Stomach (tissue), 9 donors: Measurements from ENCODE around the gene AMOTL2. TPM values are rescaled to one million over a fixed set of nuclear protein-coding genes. Genes with fewer than 3 reads are reported as not detected.

Experiments used
- DNase-seq, 2 donors: peaks; one replicate each; pipeline versions ENCODE4 v3.0.0 to v3.0.0-alpha.2; 2013 to 2019
- H3K27ac ChIP-seq, 5 donors: fragments of 200-600 bp in 4 of 5; sonication (generic) in 4 of 5; one replicate each; pipeline ENCODE4 v1.5.1; 2013 to 2019; ENCODE audit warnings: mild to moderate bottlenecking in 1 of 5, moderate library complexity in 1 of 5
- H3K27me3 ChIP-seq, 3 donors: fragments of 200-600 bp; sonication (generic); one replicate each; pipeline ENCODE4 v1.5.1; 2017 to 2019; ENCODE audit warnings: mixed run types in 1 of 3
- H3K36me3 ChIP-seq, 4 donors: fragments of 200-600 bp; sonication (generic); 1 replicate in 3 of 4; 2 replicates in 1 of 4; pipeline ENCODE4 v1.5.1; 2016 to 2019
- H3K4me1 ChIP-seq, 4 donors: fragments of 200-600 bp; sonication (generic); one replicate each; pipeline ENCODE4 v1.5.1; 2016 to 2019
- H3K4me3 ChIP-seq, 4 donors: fragments of 200-600 bp; sonication (generic) in 3 of 4; one replicate each; pipeline ENCODE4 v1.5.1; 2016 to 2019; ENCODE audit warnings: mild to moderate bottlenecking in 1 of 4
- H3K9me3 ChIP-seq, 4 donors: fragments of 200-600 bp; sonication (generic); one replicate each; pipeline ENCODE4 v1.5.1; 2016 to 2019
- EP300 ChIP-seq: sonication (generic); formaldehyde crosslinking; IDR thresholded peaks from one replicate; pipeline ENCODE4 v1.6.1; 2017; ENCODE audit warnings: antibody characterized with exemption
- POLR2A ChIP-seq, 4 donors: fragments of 450-650 bp; IDR thresholded peaks; one replicate each; pipeline ENCODE4 v1.6.1; 2016; ENCODE audit warnings: antibody characterized with exemption in 4 of 4, control low read depth in 2 of 4, mild to moderate bottlenecking in 1 of 4, moderate library complexity in 1 of 4
- POLR2AphosphoS5 ChIP-seq, 3 donors: sonication (generic); formaldehyde crosslinking; IDR thresholded peaks; one replicate each; pipeline ENCODE4 v1.6.1; 2016; ENCODE audit warnings: antibody characterized with exemption in 3 of 3
- WGBS, 5 donors: extraction: QIAGEN DNeasy Blood & Tissue Kit in 3 of 5; methylation state at CpG; one replicate each; pipeline versions ENCODE4 v1.1.5 to v1.1.7; 2013 to 2018; 5-methylcytosine and 5-hydroxymethylcytosine counted together
- intact Hi-C: fragments of 100-400 bp; cut with DNase I; formaldehyde crosslinking; loops from one replicate; pipeline ENCODE4 v1.15.1; 2023; ENCODE audit warnings: low total_unique reads
- polyA plus RNA-seq, 3 donors: library from polyadenylated mRNA; stranded (reverse); fragments of 200-250 nt; gene quantifications; one replicate each; pipeline ENCODE4 v1.2.3, GENCODE V29; 2013
- total RNA-seq, 5 donors: library from RNA; depleted of rRNA; stranded (reverse); fragments of >200 nt; gene quantifications; one replicate each; pipeline versions ENCODE4 v1.1.0 to v1.2.3, GENCODE V29; 2014 to 2016
- TF ChIP-seq, protein P1 (sequence below), 7 experiments: fragments of 450-650 bp in 4 of 7; fragments of 200-600 bp in 3 of 7; sonication (generic) in 3 of 7; IDR thresholded peaks; one replicate each; pipeline ENCODE4 v1.5.1; 2016 to 2019; ENCODE audit warnings: antibody characterized with exemption in 7 of 7, control low read depth in 2 of 7, mild to moderate bottlenecking in 1 of 7
- donor health status: healthy with polysubstance abuse.
- donor health status: Bipolar disorder and iron deficiency.
- donor health status: healthy.

The AMOTL2 gene
- total and polyA plus RNA-seq, 8 donors, result 10.6 to 782 (median 37.0) TPM

DNA sequence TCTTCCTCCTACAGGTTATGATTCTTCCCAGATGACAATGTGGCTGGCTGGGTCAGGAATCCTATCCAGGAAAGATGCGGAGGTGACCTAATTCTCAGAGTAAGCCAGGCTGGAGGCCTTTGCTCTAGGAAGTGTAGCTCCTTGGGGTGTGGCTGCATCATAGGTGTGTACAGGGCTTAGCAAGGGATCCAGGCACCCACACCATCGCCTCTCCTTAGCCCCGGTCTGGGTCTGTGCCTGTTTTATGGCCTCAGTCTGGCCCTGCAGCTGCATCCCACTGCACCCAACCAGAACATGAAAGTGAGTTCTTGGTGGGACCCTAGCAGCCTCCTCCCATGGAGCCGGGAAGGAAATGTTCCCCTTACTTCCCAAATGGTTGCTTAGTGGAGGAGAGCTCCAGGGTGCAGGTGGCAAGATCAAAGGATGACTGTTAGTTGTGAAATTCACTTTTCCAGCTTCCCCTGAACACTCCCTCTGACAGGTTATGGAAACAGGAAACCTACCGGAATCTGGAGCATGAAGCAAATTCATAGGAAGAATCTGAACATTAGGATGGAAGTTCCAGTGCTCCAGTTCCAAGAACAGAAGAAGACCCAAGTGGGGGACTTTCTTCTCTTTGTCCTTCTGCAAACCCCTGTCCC lies 2.7 kb upstream of the AMOTL2 start:
- intact Hi-C loops, result loop anchor here (5.0 to 10.0 kb wide), 2 partner anchors 65 to 98 kb away; no protein-coding TSS in a partner anchor
- H3K4me3 ChIP-seq, result no peak overlapping the region
- TF ChIP-seq POLR2A (IDR thresholded peaks at IDR 0.05), result no peak
- TF ChIP-seq POLR2AphosphoS5 (IDR thresholded peaks at IDR 0.05), result no peak
- no peak for TF ChIP-seq EP300
- TF ChIP-seq, protein P1, sequence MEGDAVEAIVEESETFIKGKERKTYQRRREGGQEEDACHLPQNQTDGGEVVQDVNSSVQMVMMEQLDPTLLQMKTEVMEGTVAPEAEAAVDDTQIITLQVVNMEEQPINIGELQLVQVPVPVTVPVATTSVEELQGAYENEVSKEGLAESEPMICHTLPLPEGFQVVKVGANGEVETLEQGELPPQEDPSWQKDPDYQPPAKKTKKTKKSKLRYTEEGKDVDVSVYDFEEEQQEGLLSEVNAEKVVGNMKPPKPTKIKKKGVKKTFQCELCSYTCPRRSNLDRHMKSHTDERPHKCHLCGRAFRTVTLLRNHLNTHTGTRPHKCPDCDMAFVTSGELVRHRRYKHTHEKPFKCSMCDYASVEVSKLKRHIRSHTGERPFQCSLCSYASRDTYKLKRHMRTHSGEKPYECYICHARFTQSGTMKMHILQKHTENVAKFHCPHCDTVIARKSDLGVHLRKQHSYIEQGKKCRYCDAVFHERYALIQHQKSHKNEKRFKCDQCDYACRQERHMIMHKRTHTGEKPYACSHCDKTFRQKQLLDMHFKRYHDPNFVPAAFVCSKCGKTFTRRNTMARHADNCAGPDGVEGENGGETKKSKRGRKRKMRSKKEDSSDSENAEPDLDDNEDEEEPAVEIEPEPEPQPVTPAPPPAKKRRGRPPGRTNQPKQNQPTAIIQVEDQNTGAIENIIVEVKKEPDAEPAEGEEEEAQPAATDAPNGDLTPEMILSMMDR (IDR thresholded peaks at IDR 0.05), result no peak
- peaks cover 0 to 27% (median 0%) of the 10 kb centered on the region in 3 donors for H3K27me3 ChIP-seq
- no peak overlapping the region for H3K27ac ChIP-seq
- peak in 1 of 2 donors; percentile 33 for DNase-seq
- no peaks in the 10 kb centered on the region for H3K9me3 ChIP-seq
- 61 to 80% (median 75%) methylated on average over 5 of the region's 5 CpGs for WGBS, 5 donors
- H3K36me3 ChIP-seq, result no peaks in the 10 kb centered on the region
- peaks cover 27 to 51% (median 41%) of the 10 kb centered on the region in 4 donors for H3K4me1 ChIP-seq

GRCh38 chr3:134376385-134376765 lies 2.1 kb upstream of the AMOTL2 start:
- Histone ChIP-seq H3K4me1 (peaks cover 29 to 51% (median 43%) of the 10 kb centered on the region in 4 donors), H3K4me3 (no peak overlapping the region), H3K9me3 (no peaks in the 10 kb centered on the region), H3K27ac (no peak overlapping the region), H3K27me3 (peaks cover 0 to 27% (median 0%) of the 10 kb centered on the region in 3 donors), H3K36me3 (peaks cover under 1 to 2% (median 1%) of the 10 kb centered on the region in 4 donors)
- intact Hi-C loops, result loop anchor here (5.0 to 10.0 kb wide), 2 partner anchors 64 to 98 kb away; no protein-coding TSS in a partner anchor
- TF ChIP-seq, protein P1 (IDR thresholded peaks at IDR 0.05), result no peak
- TF ChIP-seq EP300 (no peak), POLR2A (IDR thresholded peaks at IDR 0.05) (no peak), POLR2AphosphoS5 (IDR thresholded peaks at IDR 0.05) (no peak)
- 89 to 96% (median 92%) methylated on average over 4 of the region's 4 CpGs for WGBS, 5 donors
- no peak for DNase-seq

DNA sequence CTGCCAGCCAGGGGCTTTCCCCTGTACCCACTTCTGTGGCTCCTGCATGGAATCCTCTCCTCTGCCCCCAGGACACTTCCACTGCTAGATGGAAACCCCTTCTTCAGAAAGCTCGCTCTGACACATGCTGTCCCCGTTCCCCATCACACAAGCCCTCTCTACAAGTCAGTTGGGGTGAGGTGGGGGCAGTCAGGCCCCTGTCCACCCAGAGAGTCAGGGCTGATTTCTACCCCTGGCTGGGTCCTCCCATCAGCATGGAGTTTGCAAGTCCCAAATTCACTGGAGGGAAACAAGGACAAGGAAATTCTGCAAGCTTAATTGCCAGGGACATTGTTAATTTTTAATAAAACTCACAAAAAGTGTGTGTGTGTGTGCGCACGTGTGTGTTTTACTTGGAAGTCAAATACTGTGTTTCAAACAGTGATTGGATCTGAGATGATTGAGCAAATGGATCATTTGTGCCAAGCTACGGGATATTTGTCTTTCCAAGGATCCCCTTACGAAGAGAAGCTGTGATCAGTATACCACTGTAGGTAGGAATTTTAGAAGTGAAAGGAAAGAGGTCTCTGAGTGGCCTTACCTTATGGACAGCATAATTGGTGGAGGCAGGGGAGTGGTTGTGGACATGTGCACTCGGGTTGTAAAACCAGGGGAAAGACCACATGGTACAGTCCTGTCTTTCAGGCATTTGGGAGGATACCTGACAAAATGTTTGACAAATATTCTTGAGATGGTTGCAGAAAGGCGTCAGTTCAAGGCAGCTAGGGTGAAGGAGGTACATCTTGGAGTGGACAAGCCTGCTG lies 1.5 kb upstream of the AMOTL2 start:
- Histone ChIP-seq H3K36me3 (peaks cover 6 to 8% (median 7%) of the 10 kb centered on the region in 4 donors), H3K27ac (peak overlapping the region; percentile 93 to 100 (median 98)), H3K9me3 (no peaks in the 10 kb centered on the region), H3K27me3 (peaks cover 0 to 27% (median 0%) of the 10 kb centered on the region in 3 donors), H3K4me1 (peaks cover 33 to 52% (median 46%) of the 10 kb centered on the region in 4 donors), H3K4me3 (peak overlapping the region in 1 of 4 donors; percentile 60)
- no peak for DNase-seq
- TF ChIP-seq EP300, result no peak
- TF ChIP-seq POLR2AphosphoS5 (IDR thresholded peaks at IDR 0.05), result no peak
- no peak for TF ChIP-seq POLR2A (IDR thresholded peaks at IDR 0.05)
- TF ChIP-seq, protein P1 (IDR thresholded peaks at IDR 0.05), result no peak
- intact Hi-C loops, result loop anchor here (5.0 to 10.0 kb wide), 2 partner anchors 63 to 99 kb away; no protein-coding TSS in a partner anchor
- WGBS, 5 donors, result 50 to 68% (median 63%) methylated on average over 8 of the region's 8 CpGs
